Upper lobe of right lung (tissue), 1 donor: ENCODE results near the gene IL19. TPM values are rescaled to one million over a fixed set of nuclear protein-coding genes. Genes with fewer than 3 reads are reported as not detected.

Experiments
- ATAC-seq: fragments of 200-7000 bp; cut with Tn5 transposase; one replicate; pipeline ENCODE4 v1.9.1; 2020; ENCODE audit warnings: mild to moderate bottlenecking, moderate library complexity
- DNase-seq: peaks from one replicate; pipeline ENCODE4 v3.0.0-alpha.2; 2020
- H3K27ac ChIP-seq: fragments of 200-600 bp; one replicate; pipeline ENCODE4 v1.8.0; 2022
- H3K27me3 ChIP-seq: fragments of 200-600 bp; one replicate; pipeline ENCODE4 v1.8.0; 2022; ENCODE audit warnings: mild to moderate bottlenecking
- H3K36me3 ChIP-seq: fragments of 200-600 bp; one replicate; pipeline ENCODE4 v1.8.0; 2022
- H3K4me1 ChIP-seq: fragments of 200-600 bp; one replicate; pipeline ENCODE4 v1.8.0; 2022
- H3K4me3 ChIP-seq: fragments of 200-600 bp; one replicate; pipeline ENCODE4 v1.8.0; 2022; ENCODE audit warnings: mild to moderate bottlenecking
- H3K9me3 ChIP-seq: fragments of 200-600 bp; one replicate; pipeline ENCODE4 v1.8.0; 2022
- CTCF ChIP-seq: fragments of 200-600 bp; IDR thresholded peaks from one replicate; pipeline ENCODE4 v1.8.0; 2022; ENCODE audit warnings: antibody characterized with exemption
- intact Hi-C: fragments of 100-400 bp; cut with DNase I; formaldehyde crosslinking; loops from one replicate; pipeline ENCODE4 v1.11.0; 2022
- total RNA-seq: library from RNA; stranded (reverse); fragmentation: NEBNext Ultra II Directional; extraction: Animal tissue kit (Norgen Biotek cat#: 25700); gene quantifications from one replicate; pipeline ENCODE4 v1.2.1, GENCODE V29; 2021
- donor health status: DM: no; HTN: yes; CAD: no; lungs with severe emphysema.

Gene IL19
- total RNA-seq, 1 donor from 2014 or later, result not detected

GRCh38 chr1:206796116-206796515, 25.5 kb downstream of the IL19 start:
- no peak for TF ChIP-seq CTCF
- no peak overlapping the region for H3K27ac ChIP-seq
- DNase-seq (no peak), ATAC-seq (no peak)
- H3K27me3 ChIP-seq, result no peaks in the 10 kb centered on the region
- no peak overlapping the region for H3K4me3 ChIP-seq
- no peaks in the 10 kb centered on the region for H3K36me3 ChIP-seq
- intact Hi-C loops, result no loop called here
- H3K9me3 ChIP-seq, result no peaks in the 10 kb centered on the region
- no peaks in the 10 kb centered on the region for H3K4me1 ChIP-seq

GRCh38 chr1:206796981-206797402, 26.4 kb downstream of the IL19 start:
- DNase-seq (no peak), ATAC-seq (peak; percentile 67)
- intact Hi-C loops, result no loop called here
- Histone ChIP-seq H3K36me3 (no peaks in the 10 kb centered on the region), H3K27me3 (no peaks in the 10 kb centered on the region), H3K9me3 (no peaks in the 10 kb centered on the region), H3K4me3 (no peak overlapping the region), H3K27ac (no peak overlapping the region), H3K4me1 (no peaks in the 10 kb centered on the region)
- no peak for TF ChIP-seq CTCF

- intact Hi-C loops, result no loop called here
- DNase-seq, result no peak
Observed at GRCh38 chr1:206797534-206798383, 27.2 kb downstream of the IL19 start.

GRCh38 chr1:206798384-206798996, 27.9 kb downstream of the IL19 start:
- TF ChIP-seq CTCF, result no peak
- intact Hi-C loops, result no loop called here
- ATAC-seq (no peak), DNase-seq (no peak)
- H3K4me1 ChIP-seq, result no peaks in the 10 kb centered on the region
- H3K9me3 ChIP-seq, result no peaks in the 10 kb centered on the region
- H3K36me3 ChIP-seq, result no peaks in the 10 kb centered on the region
- H3K4me3 ChIP-seq, result no peak overlapping the region
- H3K27me3 ChIP-seq, result no peaks in the 10 kb centered on the region
- H3K27ac ChIP-seq, result no peak overlapping the region

More at GRCh38 chr1:206797534-206798383, 27.2 kb downstream of the IL19 start:
- Histone ChIP-seq H3K27me3 (no peaks in the 10 kb centered on the region), H3K4me3 (no peak overlapping the region), H3K36me3 (no peaks in the 10 kb centered on the region), H3K9me3 (no peaks in the 10 kb centered on the region), H3K4me1 (no peaks in the 10 kb centered on the region), H3K27ac (no peak overlapping the region)
- ATAC-seq, result peak; percentile 51
- TF ChIP-seq CTCF, result peak; percentile 43

- intact Hi-C loops, result no loop called here
- H3K4me1 ChIP-seq, result no peaks in the 10 kb centered on the region
- no peaks in the 10 kb centered on the region for H3K9me3 ChIP-seq
- no peak overlapping the region for H3K27ac ChIP-seq
- no peak overlapping the region for H3K4me3 ChIP-seq
- DNase-seq (no peak), ATAC-seq (no peak)
- no peaks in the 10 kb centered on the region for H3K27me3 ChIP-seq
- no peak for TF ChIP-seq CTCF
- no peaks in the 10 kb centered on the region for H3K36me3 ChIP-seq
Observed at GRCh38 chr1:206799311-206799710, 28.7 kb downstream of the IL19 start.
